ENCODE results near the gene HIGD1A. TPM values are rescaled to one million over a fixed set of nuclear protein-coding genes. Genes with fewer than 3 reads are reported as not detected.

HIGD1A gene
- total and polyA plus RNA-seq, 12 donors: 179 to 399 (median 331) TPM

DNA sequence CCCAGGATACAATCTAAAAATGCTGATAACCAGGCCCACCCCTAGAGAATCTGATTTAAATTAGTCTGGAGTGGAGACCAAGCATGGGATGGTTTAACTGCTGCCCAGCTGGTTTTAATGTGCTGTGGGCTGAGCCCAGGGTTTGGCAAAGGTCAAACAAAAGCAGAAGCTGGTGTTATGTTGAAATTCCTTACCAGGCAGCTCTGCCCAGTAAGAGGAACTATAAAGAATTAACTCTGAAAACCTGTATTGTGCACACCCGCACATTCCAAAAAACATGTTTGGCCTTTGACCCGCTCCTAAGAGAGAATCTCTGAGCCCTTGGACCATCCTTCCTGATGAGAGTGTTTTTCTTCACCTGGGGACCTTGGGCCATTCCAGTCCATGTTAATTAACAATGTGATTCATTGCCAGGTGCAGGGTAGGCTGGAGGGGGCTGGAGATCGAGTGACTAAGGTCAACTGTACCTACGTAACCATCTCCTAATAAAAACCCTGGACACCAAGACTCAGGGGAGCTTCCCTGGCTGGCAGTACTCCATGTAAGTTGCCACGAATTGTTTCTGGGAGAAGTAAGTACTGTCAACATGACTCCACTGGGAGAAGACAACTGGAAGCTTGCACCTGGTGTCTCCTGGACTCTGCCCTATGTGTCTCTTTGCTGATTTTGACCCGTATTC, 42.1 kb downstream of the HIGD1A start:
- Histone ChIP-seq H3K9me3 (no peaks in the 10 kb centered on the region), H3K4me3 (no peak overlapping the region), H3K36me3 (no peaks in the 10 kb centered on the region), H3K27ac (peak overlapping the region in 1 of 10 donors; percentile 83), H3K27me3 (no peaks in the 10 kb centered on the region), H3K4me1 (peaks cover 0 to 58% (median 0%) of the 10 kb centered on the region in 9 donors)
- ATAC-seq (peak in 6 of 8 donors; percentile 44 to 77 (median 66)), DNase-seq (no peak)
- intact Hi-C loops (cut with DNase I): no loop called here
- WGBS, 2 donors: 87 to 88% methylated on average over 6 of the region's 6 CpGs
- TF ChIP-seq, protein P1, sequence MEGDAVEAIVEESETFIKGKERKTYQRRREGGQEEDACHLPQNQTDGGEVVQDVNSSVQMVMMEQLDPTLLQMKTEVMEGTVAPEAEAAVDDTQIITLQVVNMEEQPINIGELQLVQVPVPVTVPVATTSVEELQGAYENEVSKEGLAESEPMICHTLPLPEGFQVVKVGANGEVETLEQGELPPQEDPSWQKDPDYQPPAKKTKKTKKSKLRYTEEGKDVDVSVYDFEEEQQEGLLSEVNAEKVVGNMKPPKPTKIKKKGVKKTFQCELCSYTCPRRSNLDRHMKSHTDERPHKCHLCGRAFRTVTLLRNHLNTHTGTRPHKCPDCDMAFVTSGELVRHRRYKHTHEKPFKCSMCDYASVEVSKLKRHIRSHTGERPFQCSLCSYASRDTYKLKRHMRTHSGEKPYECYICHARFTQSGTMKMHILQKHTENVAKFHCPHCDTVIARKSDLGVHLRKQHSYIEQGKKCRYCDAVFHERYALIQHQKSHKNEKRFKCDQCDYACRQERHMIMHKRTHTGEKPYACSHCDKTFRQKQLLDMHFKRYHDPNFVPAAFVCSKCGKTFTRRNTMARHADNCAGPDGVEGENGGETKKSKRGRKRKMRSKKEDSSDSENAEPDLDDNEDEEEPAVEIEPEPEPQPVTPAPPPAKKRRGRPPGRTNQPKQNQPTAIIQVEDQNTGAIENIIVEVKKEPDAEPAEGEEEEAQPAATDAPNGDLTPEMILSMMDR (IDR thresholded peaks at IDR 0.05): no peak

DNA sequence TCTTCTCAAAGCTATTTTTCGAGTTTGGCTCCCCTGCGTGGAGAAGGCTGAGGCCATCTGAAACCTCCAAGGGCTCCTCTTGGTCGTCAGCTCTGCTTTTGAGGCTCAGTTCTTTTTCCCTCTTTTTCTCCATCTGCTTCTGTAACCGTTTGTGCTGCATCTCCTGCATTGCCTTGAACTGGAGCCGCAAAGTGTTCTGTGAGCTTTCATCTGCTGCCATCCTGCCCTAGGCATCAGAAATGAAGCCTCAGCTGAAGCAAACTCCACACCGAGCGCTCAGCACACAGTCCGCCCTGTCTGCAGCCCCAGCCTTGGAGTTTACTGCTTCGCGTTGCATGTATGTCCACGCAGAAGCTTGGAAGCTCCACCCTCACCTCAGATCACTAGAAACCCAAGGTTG, 46.2 kb downstream of the HIGD1A start:
- H3K27me3 ChIP-seq: no peaks in the 10 kb centered on the region
- 84 to 86% methylated on average over 11 of the region's 11 CpGs for WGBS, 2 donors

DNA sequence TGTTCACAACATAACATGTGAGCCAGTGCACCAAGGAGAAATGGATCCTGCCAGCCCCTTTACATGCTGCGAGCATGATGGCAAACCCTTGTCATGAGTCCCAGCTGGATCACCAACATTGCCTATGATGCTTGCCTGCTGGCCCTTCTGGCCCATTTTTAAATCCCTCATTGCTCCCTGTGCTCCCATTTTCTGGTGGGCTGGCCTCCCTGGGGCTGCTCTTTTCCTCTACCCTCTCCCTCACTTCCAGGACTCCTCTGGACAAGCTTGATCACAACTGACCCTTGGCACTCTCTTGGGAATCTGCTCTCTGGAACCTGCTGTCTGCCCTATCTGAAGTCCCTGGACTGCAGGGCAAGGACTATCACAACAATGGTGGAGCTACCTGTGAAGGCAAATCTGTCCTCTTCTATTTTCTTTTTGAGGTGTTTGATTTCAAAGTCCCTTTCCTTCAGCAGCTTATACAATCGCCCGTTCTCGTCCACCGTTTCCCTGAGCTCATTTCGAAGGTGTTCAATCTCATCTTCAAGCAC, 47.5 kb downstream of the HIGD1A start:
- no peak overlapping the region for H3K27ac ChIP-seq
- no peaks in the 10 kb centered on the region for H3K36me3 ChIP-seq
- ATAC-seq (no peak), DNase-seq (no peak)
- no peaks in the 10 kb centered on the region for H3K27me3 ChIP-seq
- no peak overlapping the region for H3K4me3 ChIP-seq
- no peaks in the 10 kb centered on the region for H3K9me3 ChIP-seq
- peaks cover 0 to 22% (median 0%) of the 10 kb centered on the region in 9 donors for H3K4me1 ChIP-seq
- TF ChIP-seq, protein P1 (IDR thresholded peaks at IDR 0.05): no peak
- intact Hi-C loops (cut with DNase I): no loop called here
- 94% methylated on average over 6 of the region's 6 CpGs for WGBS, 2 donors

More for the DNA sequence above, 46.2 kb downstream of the HIGD1A start:
- no peak overlapping the region for H3K27ac ChIP-seq
- intact Hi-C loops (cut with DNase I): no loop called here
- H3K4me1 ChIP-seq: peaks cover 0 to 34% (median 0%) of the 10 kb centered on the region in 9 donors
- DNase-seq (no peak), ATAC-seq (no peak)
- no peaks in the 10 kb centered on the region for H3K36me3 ChIP-seq
- TF ChIP-seq, protein P1 (IDR thresholded peaks at IDR 0.05): no peak
- H3K4me3 ChIP-seq: no peak overlapping the region
- no peaks in the 10 kb centered on the region for H3K9me3 ChIP-seq

DNA sequence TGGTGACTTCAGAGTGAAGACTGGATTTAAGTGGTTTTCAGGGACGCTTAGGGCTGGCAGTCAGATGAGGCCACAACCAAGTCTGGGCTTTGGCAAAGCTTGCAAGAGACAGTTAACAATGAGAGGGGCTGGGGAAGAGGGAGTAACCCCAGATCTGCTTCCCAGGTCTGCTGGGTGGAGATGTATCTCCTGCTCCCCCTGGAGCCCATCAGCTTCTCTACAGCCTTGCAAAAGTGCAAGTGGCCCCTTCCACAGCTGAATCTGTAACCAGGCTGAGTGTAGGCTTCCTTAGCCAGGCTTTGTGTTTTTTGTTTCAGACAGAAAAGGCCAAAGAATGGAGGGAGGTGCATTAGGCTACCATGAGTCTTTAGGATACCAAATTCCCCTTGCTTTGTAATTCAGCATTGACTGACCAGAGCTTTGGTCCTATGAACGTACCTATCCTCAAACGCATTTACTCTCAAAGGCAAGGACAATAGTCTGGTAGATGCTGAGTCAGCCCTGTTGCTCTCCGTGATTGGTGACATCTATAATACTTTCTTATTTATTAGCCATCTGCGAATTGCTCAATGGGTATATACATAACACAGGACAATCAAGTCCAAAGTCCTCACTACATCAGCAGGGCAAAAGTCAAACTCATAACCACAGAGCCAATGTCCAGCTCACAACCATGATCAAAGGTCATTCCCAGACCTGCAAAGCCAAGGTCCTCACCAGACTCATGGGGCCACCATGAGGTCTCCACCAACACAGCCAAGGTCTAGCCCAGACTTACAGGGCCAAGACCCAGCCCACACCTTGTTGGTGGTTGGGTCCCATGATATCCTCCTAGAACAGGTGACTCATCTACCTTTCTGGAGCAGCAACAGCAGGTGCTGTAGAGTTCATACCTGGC, 48.4 kb downstream of the HIGD1A start:
- Histone ChIP-seq H3K4me1 (peaks cover 0 to 14% (median 0%) of the 10 kb centered on the region in 9 donors), H3K9me3 (no peaks in the 10 kb centered on the region), H3K36me3 (no peaks in the 10 kb centered on the region), H3K4me3 (no peak overlapping the region), H3K27me3 (no peaks in the 10 kb centered on the region), H3K27ac (no peak overlapping the region)
- TF ChIP-seq, protein P1 (IDR thresholded peaks at IDR 0.05): peak in 8 of 9 donors; percentile 10 to 56 (median 46)
- DNase-seq (no peak), ATAC-seq (peak in 6 of 8 donors; percentile 20 to 73 (median 56))
- intact Hi-C loops (cut with DNase I): no loop called here
- 76 to 83% methylated on average over 5 of the region's 5 CpGs for WGBS, 2 donors
